Measurements from ENCODE around the gene PLG. TPM values are rescaled to one million over a fixed set of nuclear protein-coding genes. Genes with fewer than 3 reads are reported as not detected.

The PLG gene
- total RNA-seq, 1 experiment from 2014 or later, result not detected

DNA sequence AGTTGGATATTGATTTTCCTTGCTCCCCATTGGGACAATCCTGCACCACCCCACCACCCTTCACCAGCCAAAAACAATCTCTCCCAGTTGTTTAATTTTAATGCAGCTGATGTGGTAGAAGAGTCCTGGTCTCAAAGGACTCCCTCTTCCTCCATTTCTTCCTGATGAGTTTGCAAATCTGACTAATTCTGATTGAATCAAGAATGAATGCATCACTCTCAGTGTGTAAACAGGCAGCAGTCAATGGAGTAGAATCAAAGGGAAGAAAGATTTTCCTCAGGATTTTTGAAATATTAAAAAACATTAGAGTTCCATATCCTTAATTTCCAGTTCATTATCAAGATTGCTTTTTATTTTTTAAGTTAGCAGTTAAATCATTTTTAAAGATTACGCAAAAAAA, 54.0 kb downstream of the PLG start:
- H3K36me3 ChIP-seq (ENCODE audit: insufficient read depth, low read length, poor library complexity, severe bottlenecking), result no peaks in the 10 kb centered on the region
- no peaks in the 10 kb centered on the region for H3K4me1 ChIP-seq (ENCODE audit: insufficient read depth, low read length, poor library complexity, severe bottlenecking)
- H3K27ac ChIP-seq (ENCODE audit: low read depth, low read length, poor library complexity, severe bottlenecking), result no peak overlapping the region
- no peak overlapping the region for H3K4me3 ChIP-seq (ENCODE audit: low read depth, low read length, poor library complexity, severe bottlenecking)
- H3K27me3 ChIP-seq (replicated peaks; ENCODE audit: insufficient read depth, low read depth, low read length, poor library complexity), result peaks cover 28% of the 10 kb centered on the region
- CTCF ChIA-PET, result no interaction called here
- no peak for DNase-seq (ENCODE audit: low spot score)
- POLR2A ChIA-PET (ENCODE audit: low non-redundant PET), result no interaction called here
- intact Hi-C loops (cut with micrococcal nuclease; ENCODE audit: unreplicated experiment), result no loop called here
- BruUV-seq (replicated peaks), result no TSS peak
- TF ChIP-seq, protein P1, sequence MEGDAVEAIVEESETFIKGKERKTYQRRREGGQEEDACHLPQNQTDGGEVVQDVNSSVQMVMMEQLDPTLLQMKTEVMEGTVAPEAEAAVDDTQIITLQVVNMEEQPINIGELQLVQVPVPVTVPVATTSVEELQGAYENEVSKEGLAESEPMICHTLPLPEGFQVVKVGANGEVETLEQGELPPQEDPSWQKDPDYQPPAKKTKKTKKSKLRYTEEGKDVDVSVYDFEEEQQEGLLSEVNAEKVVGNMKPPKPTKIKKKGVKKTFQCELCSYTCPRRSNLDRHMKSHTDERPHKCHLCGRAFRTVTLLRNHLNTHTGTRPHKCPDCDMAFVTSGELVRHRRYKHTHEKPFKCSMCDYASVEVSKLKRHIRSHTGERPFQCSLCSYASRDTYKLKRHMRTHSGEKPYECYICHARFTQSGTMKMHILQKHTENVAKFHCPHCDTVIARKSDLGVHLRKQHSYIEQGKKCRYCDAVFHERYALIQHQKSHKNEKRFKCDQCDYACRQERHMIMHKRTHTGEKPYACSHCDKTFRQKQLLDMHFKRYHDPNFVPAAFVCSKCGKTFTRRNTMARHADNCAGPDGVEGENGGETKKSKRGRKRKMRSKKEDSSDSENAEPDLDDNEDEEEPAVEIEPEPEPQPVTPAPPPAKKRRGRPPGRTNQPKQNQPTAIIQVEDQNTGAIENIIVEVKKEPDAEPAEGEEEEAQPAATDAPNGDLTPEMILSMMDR (conservative IDR thresholded peaks at IDR 0.05; ENCODE audit: low read depth, low read length), result no peak
- TF ChIP-seq EZH2 (IDR thresholded peaks at IDR 0.05; ENCODE audit: borderline replicate concordance, low read depth, low read length, poor library complexity, severe bottlenecking), result no peak
- no peaks in the 10 kb centered on the region for H3K9me3 ChIP-seq (ENCODE audit: low read depth, low read length, poor library complexity, severe bottlenecking)

DNA sequence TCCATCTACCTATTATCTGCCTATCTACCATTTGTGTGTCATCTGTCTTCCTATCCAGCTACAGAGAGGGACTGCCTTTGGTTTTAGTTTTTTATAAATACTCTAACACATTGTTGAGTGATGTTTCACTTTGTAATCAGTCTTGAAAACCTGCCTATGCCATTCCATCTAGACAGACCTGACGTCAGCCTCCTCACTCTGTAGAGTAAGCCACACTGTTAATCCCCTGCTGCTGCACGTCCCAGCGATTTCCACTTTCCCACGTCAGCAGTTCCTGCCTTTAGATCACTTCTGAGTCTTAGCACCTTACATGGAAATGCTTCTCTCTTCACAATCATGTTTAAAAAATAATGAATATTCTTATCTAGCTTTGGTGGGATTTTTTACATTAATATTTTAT, 54.8 kb downstream of the PLG start:
- POLR2A ChIA-PET (ENCODE audit: low non-redundant PET), result interaction anchor here (0.6 kb wide), 1 partner anchor 1321 kb away, joined by 3 read pairs; no protein-coding TSS in a partner anchor
- intact Hi-C loops (cut with micrococcal nuclease; ENCODE audit: unreplicated experiment), result no loop called here
- H3K27ac ChIP-seq (ENCODE audit: low read depth, low read length, poor library complexity, severe bottlenecking), result no peak overlapping the region
- no peaks in the 10 kb centered on the region for H3K4me1 ChIP-seq (ENCODE audit: insufficient read depth, low read length, poor library complexity, severe bottlenecking)
- CTCF ChIA-PET, result no interaction called here
- H3K27me3 ChIP-seq (replicated peaks; ENCODE audit: insufficient read depth, low read depth, low read length, poor library complexity), result peaks cover 24% of the 10 kb centered on the region
- no peaks in the 10 kb centered on the region for H3K36me3 ChIP-seq (ENCODE audit: insufficient read depth, low read length, poor library complexity, severe bottlenecking)
- DNase-seq (ENCODE audit: low spot score), result peak; percentile 3
- no peak for TF ChIP-seq EZH2 (IDR thresholded peaks at IDR 0.05; ENCODE audit: borderline replicate concordance, low read depth, low read length, poor library complexity, severe bottlenecking)
- TF ChIP-seq, protein P1 (conservative IDR thresholded peaks at IDR 0.05; ENCODE audit: low read depth, low read length), result no peak
- no TSS peak for BruUV-seq (replicated peaks)
- H3K4me3 ChIP-seq (ENCODE audit: low read depth, low read length, poor library complexity, severe bottlenecking), result no peak overlapping the region
- H3K9me3 ChIP-seq (ENCODE audit: low read depth, low read length, poor library complexity, severe bottlenecking), result no peaks in the 10 kb centered on the region

DNA sequence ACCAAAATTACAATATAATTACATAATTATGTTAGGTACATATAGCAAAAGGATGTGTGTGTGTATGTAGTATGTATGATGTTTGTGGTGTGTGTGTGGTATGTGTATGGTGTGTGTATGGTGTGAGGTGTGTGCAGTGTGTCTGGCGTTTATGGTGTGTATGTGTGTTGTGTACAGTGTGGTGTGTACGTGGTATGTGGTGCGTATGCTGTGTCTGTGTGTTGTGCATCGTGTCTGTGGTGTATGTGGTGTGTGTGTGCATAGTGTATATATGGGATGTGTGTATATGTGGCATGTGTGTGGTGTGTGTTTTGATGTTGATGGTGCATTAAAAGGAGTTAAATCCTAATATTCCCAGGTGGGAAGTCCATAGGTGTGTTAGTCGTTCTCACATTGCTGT, 62.8 kb downstream of the PLG start:
- ChIA-PET POLR2A (ENCODE audit: low non-redundant PET) (no interaction called here), CTCF (no interaction called here)
- Histone ChIP-seq H3K9me3 (ENCODE audit: low read depth, low read length, poor library complexity, severe bottlenecking) (no peaks in the 10 kb centered on the region), H3K4me3 (ENCODE audit: low read depth, low read length, poor library complexity, severe bottlenecking) (no peak overlapping the region), H3K36me3 (ENCODE audit: insufficient read depth, low read length, poor library complexity, severe bottlenecking) (no peaks in the 10 kb centered on the region), H3K27ac (ENCODE audit: low read depth, low read length, poor library complexity, severe bottlenecking) (no peak overlapping the region), H3K27me3 (replicated peaks; ENCODE audit: insufficient read depth, low read depth, low read length, poor library complexity) (peaks cover 7% of the 10 kb centered on the region), H3K4me1 (ENCODE audit: insufficient read depth, low read length, poor library complexity, severe bottlenecking) (no peaks in the 10 kb centered on the region)
- no peak for TF ChIP-seq EZH2 (IDR thresholded peaks at IDR 0.05; ENCODE audit: borderline replicate concordance, low read depth, low read length, poor library complexity, severe bottlenecking)
- TF ChIP-seq, protein P1 (conservative IDR thresholded peaks at IDR 0.05; ENCODE audit: low read depth, low read length), result no peak
- intact Hi-C loops (cut with micrococcal nuclease; ENCODE audit: unreplicated experiment), result loop anchor here (10.0 kb wide), 1 partner anchor 240 kb away; no protein-coding TSS in a partner anchor
- BruUV-seq (replicated peaks), result no TSS peak
- DNase-seq (ENCODE audit: low spot score), result no peak
